22Rv1 (cell line): ENCODE measurements around the gene HRH3.

Source experiments
- H3K27ac ChIP-seq: fragments of 450-650 bp; 2 replicates; pipeline ENCODE4 v1.5.1; 2017
- CTCF ChIP-seq: fragments of 450-650 bp; IDR thresholded peaks from 2 replicates; pipeline ENCODE4 v1.5.1; 2017; ENCODE audit warnings: mild to moderate bottlenecking
- ZFX ChIP-seq: fragments of 450-650 bp; IDR thresholded peaks from 2 replicates; pipeline ENCODE4 v1.6.1; 2017; ENCODE audit warnings: antibody characterized with exemption, borderline replicate concordance

Gene HRH3

GRCh38 chr20:62228982-62229545 is 9.0 kb upstream of the HRH3 start:
- H3K27ac ChIP-seq: no peak overlapping the region
- no peak for TF ChIP-seq CTCF

- 0 out of 2 replicates have a peak, but pooled peaks have one; percentile 6 for TF ChIP-seq CTCF
- TF ChIP-seq ZFX: no peak
- H3K27ac ChIP-seq: peak overlapping the region; percentile 41; the same call in 1 of the 2 replicates
Observed at GRCh38 chr20:62227977-62228958, 8.2 kb upstream of the HRH3 start.

- TF ChIP-seq CTCF (no peak), ZFX (no peak)
- peak overlapping the region; percentile 41; the same call in 1 of the 2 replicates for H3K27ac ChIP-seq
Observed at GRCh38 chr20:62227591-62227976, 7.5 kb upstream of the HRH3 start.

- H3K27ac ChIP-seq: peak overlapping the region; percentile 41; the same call in 1 of the 2 replicates
- TF ChIP-seq CTCF (no peak), ZFX (no peak)
Observed at GRCh38 chr20:62226707-62227590, 6.9 kb upstream of the HRH3 start.

GRCh38 chr20:62225820-62226635 is 6.0 kb upstream of the HRH3 start:
- no peak for TF ChIP-seq CTCF
- H3K27ac ChIP-seq: no peak overlapping the region

- TF ChIP-seq ZFX (no peak), CTCF (no peak)
- H3K27ac ChIP-seq: no peak overlapping the region
Observed at GRCh38 chr20:62225026-62225425, 4.9 kb upstream of the HRH3 start.
